CD4-positive, alpha-beta T cell treated with Interferon alpha-2 for 1 hour (primary cell): Measurements from ENCODE around the gene SPSB1.
"Not testable (repeated sequence)": the region's sequence is repeated elsewhere in the genome, so short reads cannot be mapped to it uniquely, and the experiment has no call there.

Experiments used
- DNase-seq, 2 donors: peaks; one replicate each; pipeline ENCODE4 v3.0.0-alpha.2; 2020 to 2022

The SPSB1 gene

GRCh38 chr1:9369964-9370788 is 77.5 kb downstream of the SPSB1 start:
- no peak for DNase-seq

- DNase-seq = no peak
Observed at GRCh38 chr1:9371391-9371935, 78.8 kb downstream of the SPSB1 start.

- DNase-seq = no peak
Observed at GRCh38 chr1:9371951-9372350, 79.3 kb downstream of the SPSB1 start.

DNA sequence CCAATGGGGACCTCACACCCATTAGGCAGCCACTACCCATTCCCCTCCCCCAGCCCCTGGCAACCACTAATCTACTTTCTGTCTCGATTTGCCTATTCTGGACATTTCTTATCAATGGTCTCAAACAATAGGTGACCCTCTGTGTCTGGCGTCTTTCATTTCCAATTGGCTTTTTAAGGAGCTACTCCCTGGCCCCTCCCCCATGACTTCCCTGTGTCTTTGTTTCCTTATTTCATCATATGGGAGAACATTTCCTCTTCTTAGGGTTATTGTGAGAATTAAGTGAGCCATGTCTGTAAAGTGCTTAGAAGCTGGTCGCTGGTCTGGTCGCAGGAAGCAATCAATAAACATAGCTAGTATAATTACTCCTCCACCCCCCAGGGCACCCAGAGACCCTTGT is 80.9 kb downstream of the SPSB1 start:
- DNase-seq = no peak

- no peak for DNase-seq
Observed at GRCh38 chr1:9374748-9375341, 82.2 kb downstream of the SPSB1 start.

- no peak for DNase-seq
Observed at GRCh38 chr1:9375912-9376311, 83.2 kb downstream of the SPSB1 start.

DNA sequence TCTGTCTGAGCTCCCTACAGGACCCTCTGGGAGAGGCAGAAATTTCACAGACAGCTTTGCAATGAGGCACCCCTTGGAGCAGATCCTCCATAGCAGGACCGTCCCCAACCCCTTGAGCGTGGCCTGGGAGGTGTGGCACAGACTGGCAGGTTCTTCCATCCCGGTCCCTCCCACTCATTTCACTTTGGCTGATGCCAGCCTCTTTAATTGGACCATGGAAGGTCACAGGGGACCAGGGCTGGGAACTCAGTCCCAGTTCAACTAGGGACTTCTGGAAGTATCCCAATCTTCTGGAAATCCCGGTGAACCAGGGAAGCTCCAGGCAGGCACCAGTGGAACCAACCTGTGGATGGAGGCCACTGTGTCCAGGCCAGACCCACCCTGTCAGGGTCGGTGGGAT is 83.7 kb downstream of the SPSB1 start:
- DNase-seq = no peak

- DNase-seq = no peak
Observed at GRCh38 chr1:9376886-9377333, 84.2 kb downstream of the SPSB1 start.

- no peak for DNase-seq
Observed at GRCh38 chr1:9378801-9379200, 86.1 kb downstream of the SPSB1 start.

DNA sequence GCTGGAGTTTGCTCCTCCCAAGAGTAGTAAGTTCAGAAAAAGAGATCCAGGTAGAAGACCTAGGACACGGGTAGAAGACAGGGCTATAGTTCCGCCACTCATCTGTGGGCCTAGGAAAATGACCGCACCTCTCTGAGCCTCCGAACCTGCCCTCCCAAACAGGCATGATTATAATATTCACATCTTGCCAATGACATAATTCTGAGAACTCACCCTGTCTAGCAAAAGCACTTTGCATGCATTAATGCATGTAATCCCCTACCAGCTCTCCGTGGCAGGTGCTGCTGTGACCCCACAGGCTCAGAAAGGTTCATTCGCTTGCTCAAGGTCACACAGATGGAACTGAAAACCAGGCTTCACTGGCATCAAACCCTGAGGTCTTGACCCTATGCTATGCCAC is 88.0 kb downstream of the SPSB1 start:
- DNase-seq = no peak

GRCh38 chr1:9382643-9383491 is 90.2 kb downstream of the SPSB1 start:
- no peak for DNase-seq

- no peak for DNase-seq
Observed at GRCh38 chr1:9384128-9384527, 91.4 kb downstream of the SPSB1 start.

DNA sequence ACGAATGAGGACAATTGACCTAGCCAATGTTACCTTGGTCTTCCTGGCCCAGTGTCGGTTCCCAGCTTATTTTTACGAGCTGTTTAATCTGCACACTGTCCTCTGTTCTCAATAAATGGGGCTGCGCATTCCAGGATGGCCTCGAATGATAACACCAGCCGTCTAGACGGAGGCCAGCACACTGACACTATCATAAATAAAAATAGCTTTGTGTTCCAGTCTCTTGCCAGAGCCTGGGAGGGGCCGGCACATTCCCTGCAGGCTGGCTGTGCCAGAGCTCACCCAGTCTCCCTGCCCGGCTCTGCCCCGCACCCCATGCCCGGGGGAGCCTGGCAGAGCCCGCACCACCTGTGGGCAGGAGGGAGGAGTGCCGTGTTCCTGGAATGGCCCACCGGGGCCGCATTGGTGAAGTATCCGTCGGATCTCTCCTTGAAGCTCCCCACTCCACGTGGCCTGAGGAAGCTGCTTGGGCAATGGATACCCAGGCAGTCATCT is 92.1 kb downstream of the SPSB1 start:
- no peak for DNase-seq

DNA sequence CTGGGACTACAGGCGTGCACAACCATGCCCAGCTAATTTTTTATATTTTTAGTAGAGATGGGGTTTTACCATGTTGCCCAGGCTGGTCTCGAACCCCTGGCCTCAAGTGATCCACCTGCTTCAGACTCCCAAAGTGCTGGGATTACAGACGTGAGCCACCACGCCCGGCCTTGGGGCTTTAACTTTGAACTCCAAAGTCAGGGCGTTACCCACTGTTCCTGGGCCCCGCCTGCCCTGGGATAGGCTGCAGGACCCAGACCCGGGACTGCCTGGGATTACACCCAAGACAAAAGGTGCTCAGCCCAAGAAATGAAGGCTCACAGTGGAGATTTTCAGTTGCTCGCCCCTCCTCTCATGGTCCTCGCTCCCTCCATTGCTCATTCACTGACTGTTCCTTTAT is 92.7 kb downstream of the SPSB1 start:
- DNase-seq = not testable (repeated sequence)

GRCh38 chr1:9385801-9386573 is 93.3 kb downstream of the SPSB1 start:
- DNase-seq = no peak

GRCh38 chr1:9388335-9389180 is 95.9 kb downstream of the SPSB1 start:
- no peak for DNase-seq

GRCh38 chr1:9389968-9390367 is 97.3 kb downstream of the SPSB1 start:
- no peak for DNase-seq

DNA sequence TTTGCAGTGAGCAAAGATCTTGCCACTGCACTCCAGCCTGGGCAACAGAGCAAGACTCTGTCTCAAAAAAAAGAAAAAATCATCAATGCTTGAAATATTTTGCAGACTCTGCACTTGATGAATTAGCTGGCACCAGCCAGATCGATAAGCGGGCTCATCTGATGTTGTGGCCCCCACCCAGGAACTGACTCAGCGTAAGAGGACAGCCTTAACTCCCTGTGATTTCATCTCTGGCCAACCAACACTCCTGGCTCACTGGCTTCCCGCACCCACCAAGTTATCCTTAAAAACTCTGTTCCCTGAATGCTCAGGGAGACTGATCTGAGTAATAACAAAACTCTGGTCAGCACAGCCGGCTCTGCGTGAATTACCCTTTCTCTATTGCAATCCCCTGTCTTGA is 98.9 kb downstream of the SPSB1 start:
- no peak for DNase-seq

GRCh38 chr1:9394010-9394409 is 101.3 kb downstream of the SPSB1 start:
- no peak for DNase-seq

DNA sequence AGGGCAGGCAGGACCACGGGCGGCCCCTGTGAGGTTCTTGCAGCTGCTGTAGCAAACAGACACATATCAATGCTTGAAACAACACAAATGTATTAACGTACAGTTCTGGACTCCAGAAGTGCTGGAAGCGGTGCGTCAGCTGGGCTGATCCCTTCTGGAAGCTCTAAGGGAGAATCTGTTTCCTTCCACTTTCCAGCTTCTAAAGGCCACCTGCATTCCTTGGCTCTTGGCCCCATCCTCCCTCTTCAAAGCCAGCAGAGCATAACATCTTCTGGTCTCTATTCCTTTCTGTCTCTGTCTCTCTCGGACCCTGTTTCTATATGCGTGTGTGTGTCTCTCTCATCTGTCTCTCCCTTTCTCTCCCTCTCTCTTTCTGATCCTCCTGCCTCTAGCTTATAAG is 102.3 kb downstream of the SPSB1 start:
- DNase-seq = no peak

DNA sequence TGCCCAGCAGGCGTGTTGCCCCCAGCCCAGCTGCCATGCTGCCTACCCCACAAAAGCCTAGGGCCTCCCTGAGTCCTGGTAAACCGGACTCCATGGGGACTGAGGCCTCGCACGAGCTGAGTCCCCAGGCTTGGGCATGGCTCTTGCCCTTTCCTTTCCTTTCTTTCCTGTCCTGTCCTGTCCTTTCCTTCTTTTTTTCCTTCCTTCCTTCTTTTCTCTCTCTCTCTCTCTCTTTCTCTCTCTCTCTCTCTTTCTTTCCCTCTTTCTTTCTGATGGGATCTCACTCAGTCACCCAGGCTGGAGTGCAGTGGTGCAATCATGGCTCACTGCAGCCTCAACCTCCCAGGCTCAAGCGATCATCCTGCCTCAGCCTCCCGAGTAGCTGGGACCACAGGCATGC is 104.4 kb downstream of the SPSB1 start:
- no peak for DNase-seq
